ENCODE results near the gene PLA2G12B. TPM values are rescaled to one million over a fixed set of nuclear protein-coding genes. Genes with fewer than 3 reads are reported as not detected.

PLA2G12B gene
- total RNA-seq, 1 experiment from 2014 or later, result not detected

GRCh38 chr10:72899545-72899944, 55.1 kb downstream of the PLA2G12B start:
- Histone ChIP-seq H3K9ac (ENCODE audit: low read length) (no peak overlapping the region), H3K27ac (ENCODE audit: low read length) (no peak overlapping the region), H3K4me1 (ENCODE audit: insufficient read depth, low read length) (no peaks in the 10 kb centered on the region), H3K36me3 (ENCODE audit: low read depth, low read length) (no peaks in the 10 kb centered on the region), H3K9me3 (ENCODE audit: low read length) (no peaks in the 10 kb centered on the region), H3K4me3 (ENCODE audit: low read length) (no peak overlapping the region), H4K20me1 (ENCODE audit: low read length) (no peaks in the 10 kb centered on the region), H3K79me2 (ENCODE audit: low read length) (no peaks in the 10 kb centered on the region), H3K27me3 (ENCODE audit: low read length) (peaks cover 37% of the 10 kb centered on the region), H3F3A (ENCODE audit: low read length, unreplicated experiment) (no peaks in the 10 kb centered on the region), H3K9me2 (replicated peaks; ENCODE audit: low read length) (no peaks in the 10 kb centered on the region), H3K4me2 (ENCODE audit: low read length) (no peak overlapping the region), H2AFZ (ENCODE audit: low read length) (no peak overlapping the region)
- POLR2A ChIA-PET (ENCODE audit: unreplicated experiment), result no interaction called here
- CTCF ChIA-PET, result no interaction called here
- BruUV-seq (replicated peaks), result no TSS peak
- ATAC-seq (no peak), DNase-seq (no peak)
- intact Hi-C loops (cut with micrococcal nuclease), result no loop called here
- TF ChIP-seq EZH2 (IDR thresholded peaks at IDR 0.05; ENCODE audit: low read length, unreplicated experiment) (no peak), EZH2phosphoT487 (IDR thresholded peaks at IDR 0.05; ENCODE audit: borderline replicate concordance, low read length) (no peak), CTCF (conservative IDR thresholded peaks at IDR 0.05; ENCODE audit: low read depth, low read length) (no peak)

- H3F3A ChIP-seq (ENCODE audit: low read length, unreplicated experiment), result no peaks in the 10 kb centered on the region
- no peaks in the 10 kb centered on the region for H3K9me2 ChIP-seq (replicated peaks; ENCODE audit: low read length)
- no peak for DNase-seq
- peaks cover 47% of the 10 kb centered on the region for H3K27me3 ChIP-seq (ENCODE audit: low read length)
- H3K4me1 ChIP-seq (ENCODE audit: insufficient read depth, low read length), result no peaks in the 10 kb centered on the region
- H3K4me3 ChIP-seq (ENCODE audit: low read length), result no peak overlapping the region
- ChIA-PET CTCF (no interaction called here), POLR2A (ENCODE audit: unreplicated experiment) (no interaction called here)
- no peaks in the 10 kb centered on the region for H3K36me3 ChIP-seq (ENCODE audit: low read depth, low read length)
- intact Hi-C loops (cut with micrococcal nuclease), result no loop called here
- no peaks in the 10 kb centered on the region for H3K9me3 ChIP-seq (ENCODE audit: low read length)
- H3K4me2 ChIP-seq (ENCODE audit: low read length), result no peak overlapping the region
- no peaks in the 10 kb centered on the region for H4K20me1 ChIP-seq (ENCODE audit: low read length)
- H3K27ac ChIP-seq (ENCODE audit: low read length), result no peak overlapping the region
- no peak for TF ChIP-seq EZH2 (IDR thresholded peaks at IDR 0.05; ENCODE audit: low read length, unreplicated experiment)
- no peak for TF ChIP-seq EZH2phosphoT487 (IDR thresholded peaks at IDR 0.05; ENCODE audit: borderline replicate concordance, low read length)
- TF ChIP-seq CTCF (conservative IDR thresholded peaks at IDR 0.05; ENCODE audit: low read depth, low read length), result no peak
- H3K79me2 ChIP-seq (ENCODE audit: low read length), result no peaks in the 10 kb centered on the region
- H2AFZ ChIP-seq (ENCODE audit: low read length), result no peak overlapping the region
- no peak overlapping the region for H3K9ac ChIP-seq (ENCODE audit: low read length)
- no TSS peak for BruUV-seq (replicated peaks)
- no peak for ATAC-seq
Measured at GRCh38 chr10:72898616-72899015, 56.0 kb downstream of the PLA2G12B start.

GRCh38 chr10:72895236-72895850, 59.3 kb downstream of the PLA2G12B start:
- TF ChIP-seq EZH2 (IDR thresholded peaks at IDR 0.05; ENCODE audit: low read length, unreplicated experiment), result no peak
- TF ChIP-seq EZH2phosphoT487 (IDR thresholded peaks at IDR 0.05; ENCODE audit: borderline replicate concordance, low read length), result no peak; the same call in 1 of the 2 replicates
- TF ChIP-seq CTCF (conservative IDR thresholded peaks at IDR 0.05; ENCODE audit: low read depth, low read length), result no peak
- no TSS peak for BruUV-seq (replicated peaks)
- Histone ChIP-seq H3K9me2 (replicated peaks; ENCODE audit: low read length) (no peaks in the 10 kb centered on the region), H3K4me1 (ENCODE audit: insufficient read depth, low read length) (no peaks in the 10 kb centered on the region), H2AFZ (ENCODE audit: low read length) (no peak overlapping the region), H3K27me3 (ENCODE audit: low read length) (peaks cover 64% of the 10 kb centered on the region), H3K79me2 (ENCODE audit: low read length) (no peaks in the 10 kb centered on the region), H3K4me3 (ENCODE audit: low read length) (no peak overlapping the region), H3F3A (ENCODE audit: low read length, unreplicated experiment) (no peaks in the 10 kb centered on the region), H3K36me3 (ENCODE audit: low read depth, low read length) (no peaks in the 10 kb centered on the region), H3K4me2 (ENCODE audit: low read length) (no peak overlapping the region), H3K9me3 (ENCODE audit: low read length) (no peaks in the 10 kb centered on the region), H3K27ac (ENCODE audit: low read length) (no peak overlapping the region), H4K20me1 (ENCODE audit: low read length) (no peaks in the 10 kb centered on the region), H3K9ac (ENCODE audit: low read length) (no peak overlapping the region)
- DNase-seq (no peak), ATAC-seq (no peak)
- intact Hi-C loops (cut with micrococcal nuclease), result no loop called here
- ChIA-PET CTCF (no interaction called here), POLR2A (ENCODE audit: unreplicated experiment) (interaction anchor here (0.7 kb wide), 1 partner anchor 196 kb away, joined by 3 read pairs; no protein-coding TSS in a partner anchor)

Data from PC-3 (cell line).